Liver (tissue), 9 donors: Measurements from ENCODE around the gene PDZD2. TPM values are rescaled to one million over a fixed set of nuclear protein-coding genes. Genes with fewer than 3 reads are reported as not detected.
A peak's percentile ranks its signal among the peaks of the same experiment; 100 is the strongest.
"Not testable (repeated sequence)": the region's sequence is repeated elsewhere in the genome, so short reads cannot be mapped to it uniquely, and the experiment has no call there.

Source experiments
- DNase-seq: peaks from one replicate; pipeline ENCODE4 v3.0.0-alpha.2; 2017; ENCODE audit warnings: low spot score
- H3K27ac ChIP-seq, 2 donors: one replicate each; pipeline ENCODE4 v1.7.0; 2013; ENCODE audit warnings: inconsistent platforms in 2 of 2, low read length in 2 of 2, control low read depth in 1 of 2, low read depth in 1 of 2, mild to moderate bottlenecking in 1 of 2
- H3K27me3 ChIP-seq, 4 donors: one replicate each; pipeline versions ENCODE4 v1.6.1 to v1.7.0; 2013; ENCODE audit warnings: low read length in 3 of 4, inconsistent platforms in 1 of 4, mild to moderate bottlenecking in 1 of 4, moderate library complexity in 1 of 4; ENCODE audit not compliant: control insufficient read depth in 4 of 4, insufficient read depth in 4 of 4
- H3K36me3 ChIP-seq, 4 donors: one replicate each; pipeline versions ENCODE4 v1.6.1 to v1.7.0; 2013; ENCODE audit warnings: low read length in 3 of 4, mild to moderate bottlenecking in 3 of 4, low read depth in 1 of 4, moderate library complexity in 1 of 4; ENCODE audit not compliant: control insufficient read depth in 4 of 4, insufficient read depth in 3 of 4
- H3K4me1 ChIP-seq, 4 donors: one replicate each; pipeline versions ENCODE4 v1.6.1 to v1.7.0; 2013; ENCODE audit warnings: low read length in 3 of 4, mild to moderate bottlenecking in 3 of 4, moderate library complexity in 1 of 4; ENCODE audit not compliant: control insufficient read depth in 4 of 4, insufficient read depth in 4 of 4
- H3K4me3 ChIP-seq, 3 donors: one replicate each; pipeline versions ENCODE4 v1.6.1 to v1.7.0; 2013; ENCODE audit warnings: low read length in 3 of 3, control low read depth in 1 of 3, low read depth in 1 of 3, mild to moderate bottlenecking in 1 of 3
- H3K9ac ChIP-seq, 2 donors: one replicate each; pipeline ENCODE4 v1.7.0; 2013; ENCODE audit warnings: low read length in 2 of 2, mild to moderate bottlenecking in 2 of 2, moderate library complexity in 2 of 2, control low read depth in 1 of 2, low read depth in 1 of 2
- H3K9me3 ChIP-seq, 4 donors: one replicate each; pipeline versions ENCODE4 v1.6.1 to v1.7.0; 2013; ENCODE audit warnings: low read length in 3 of 4; ENCODE audit not compliant: control insufficient read depth in 4 of 4
- FOXA2 ChIP-seq: IDR thresholded peaks from 2 replicates; pipeline ENCODE4 v1.6.1; 2016; ENCODE audit warnings: antibody characterized with exemption
- HNF4G ChIP-seq: IDR thresholded peaks from 2 replicates; pipeline ENCODE4 v1.6.1; 2016; ENCODE audit warnings: antibody characterized with exemption
- JUND ChIP-seq, 2 donors: IDR thresholded peaks; 2 replicates each; pipeline ENCODE4 v1.6.1; 2016; ENCODE audit warnings: antibody characterized with exemption in 2 of 2
- RAD21 ChIP-seq, 2 donors: IDR thresholded peaks; 2 replicates each; pipeline ENCODE4 v1.6.1; 2016; ENCODE audit warnings: antibody characterized with exemption in 2 of 2, mild to moderate bottlenecking in 2 of 2
- YY1 ChIP-seq: IDR thresholded peaks from 2 replicates; pipeline ENCODE4 v1.6.1; 2016; ENCODE audit warnings: antibody characterized with exemption, mild to moderate bottlenecking
- WGBS: extraction: QIAGEN DNeasy Blood & Tissue Kit; methylation state at CpG from one replicate; pipeline ENCODE4 v1.1.7; 2013; 5-methylcytosine and 5-hydroxymethylcytosine counted together
- polyA plus RNA-seq, 2 donors: library from polyadenylated mRNA; stranded (reverse) in 1 of 2; unstranded in 1 of 2; fragments of 200-250 nt in 1 of 2; fragments of >200 nt in 1 of 2; fragmentation: Nextera tagmentation in 1 of 2; extraction: Ambion mirVana in 1 of 2; gene quantifications; one replicate each; pipeline versions ENCODE4 v1.2.1 to v1.2.3, GENCODE V29; 2013 to 2015
- total RNA-seq, 2 donors: library from RNA; depleted of rRNA; stranded (reverse); fragments of >200 nt; gene quantifications; one replicate each; pipeline ENCODE4 v1.2.3, GENCODE V29; 2014
- TF ChIP-seq, protein P1 (sequence below): IDR thresholded peaks from 2 replicates; pipeline ENCODE4 v1.6.1; 2016; ENCODE audit warnings: antibody characterized with exemption
- TF ChIP-seq, protein P2 (sequence below): fragments of 150-350 bp; IDR thresholded peaks from 2 replicates; pipeline ENCODE4 v1.5.1; 2017; ENCODE audit warnings: improper control_type of control experiment, low read depth, low read length; ENCODE audit not compliant: missing input control
- TF ChIP-seq, protein P3 (sequence below): IDR thresholded peaks from 2 replicates; pipeline ENCODE4 v1.6.1; 2016; ENCODE audit warnings: antibody characterized with exemption
- TF ChIP-seq, protein P4 (sequence below): IDR thresholded peaks from 2 replicates; pipeline ENCODE4 v1.6.1; 2016; ENCODE audit warnings: antibody characterized with exemption, mild to moderate bottlenecking
- TF ChIP-seq, protein P5 (sequence below): IDR thresholded peaks from 2 replicates; pipeline ENCODE4 v1.6.1; 2016; ENCODE audit warnings: antibody characterized with exemption
- donor health status: healthy.
- donor health status: healthy.
- donor health status: healthy.
- donor health status: healthy.
- donor health status: healthy.

The PDZD2 gene
- total and polyA plus RNA-seq, 4 donors = 0.27 to 1.1 (median 0.54) TPM

DNA sequence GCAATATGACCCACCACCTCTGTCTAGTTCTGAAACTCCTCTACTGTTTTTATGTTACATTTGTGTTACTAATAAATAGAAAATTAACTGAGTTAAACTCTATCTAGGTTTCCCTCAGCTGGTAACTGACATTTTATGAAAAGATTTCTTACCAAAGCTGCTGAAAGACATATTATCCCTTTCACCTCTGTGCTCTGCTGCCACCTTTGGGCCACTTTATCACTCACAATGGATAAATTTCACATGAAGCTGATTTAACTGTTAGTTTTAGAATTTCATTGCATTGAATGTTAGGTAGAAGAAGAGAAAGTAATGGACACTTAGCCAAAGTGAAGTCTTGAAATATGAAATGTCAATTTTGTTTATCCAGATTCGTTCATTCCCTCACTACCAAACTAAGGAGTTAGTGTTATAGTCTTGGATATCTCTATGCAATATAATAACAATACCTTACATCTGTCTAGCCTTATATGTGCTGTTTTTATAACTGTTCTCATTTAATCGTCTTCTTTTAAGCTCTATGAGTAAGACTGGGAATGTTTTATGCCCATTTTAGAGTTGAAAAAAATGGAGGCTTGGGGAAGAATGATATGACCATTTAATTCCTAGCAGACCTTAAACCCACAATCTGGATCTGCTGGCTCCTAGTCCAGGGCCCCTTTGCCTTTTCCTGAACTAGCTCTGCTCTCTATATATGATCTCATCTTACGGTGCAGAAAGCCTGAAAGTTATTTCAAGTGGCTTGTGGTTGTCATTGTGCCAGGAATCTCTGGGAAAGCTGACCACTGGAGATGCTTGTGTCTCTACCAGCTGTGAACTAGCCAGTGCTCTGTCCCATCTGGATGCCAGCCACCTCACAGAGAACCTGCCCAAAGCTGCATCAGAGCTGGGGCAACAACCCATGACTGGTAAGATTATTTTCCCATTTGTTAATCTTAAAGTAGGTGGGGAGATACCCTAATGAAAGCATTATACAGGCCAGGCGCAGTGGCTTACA, 438.1 kb downstream of the PDZD2 start:
- 44% methylated on average over 4 of the region's 4 CpGs for WGBS
- DNase-seq = no peak
- TF ChIP-seq, protein P1, sequence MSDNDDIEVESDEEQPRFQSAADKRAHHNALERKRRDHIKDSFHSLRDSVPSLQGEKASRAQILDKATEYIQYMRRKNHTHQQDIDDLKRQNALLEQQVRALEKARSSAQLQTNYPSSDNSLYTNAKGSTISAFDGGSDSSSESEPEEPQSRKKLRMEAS = no peak
- TF ChIP-seq RAD21 (IDR thresholded peaks at IDR 0.05) = peak; percentile 92 to 93
- TF ChIP-seq, protein P2, sequence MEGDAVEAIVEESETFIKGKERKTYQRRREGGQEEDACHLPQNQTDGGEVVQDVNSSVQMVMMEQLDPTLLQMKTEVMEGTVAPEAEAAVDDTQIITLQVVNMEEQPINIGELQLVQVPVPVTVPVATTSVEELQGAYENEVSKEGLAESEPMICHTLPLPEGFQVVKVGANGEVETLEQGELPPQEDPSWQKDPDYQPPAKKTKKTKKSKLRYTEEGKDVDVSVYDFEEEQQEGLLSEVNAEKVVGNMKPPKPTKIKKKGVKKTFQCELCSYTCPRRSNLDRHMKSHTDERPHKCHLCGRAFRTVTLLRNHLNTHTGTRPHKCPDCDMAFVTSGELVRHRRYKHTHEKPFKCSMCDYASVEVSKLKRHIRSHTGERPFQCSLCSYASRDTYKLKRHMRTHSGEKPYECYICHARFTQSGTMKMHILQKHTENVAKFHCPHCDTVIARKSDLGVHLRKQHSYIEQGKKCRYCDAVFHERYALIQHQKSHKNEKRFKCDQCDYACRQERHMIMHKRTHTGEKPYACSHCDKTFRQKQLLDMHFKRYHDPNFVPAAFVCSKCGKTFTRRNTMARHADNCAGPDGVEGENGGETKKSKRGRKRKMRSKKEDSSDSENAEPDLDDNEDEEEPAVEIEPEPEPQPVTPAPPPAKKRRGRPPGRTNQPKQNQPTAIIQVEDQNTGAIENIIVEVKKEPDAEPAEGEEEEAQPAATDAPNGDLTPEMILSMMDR = peak; percentile 63

DNA sequence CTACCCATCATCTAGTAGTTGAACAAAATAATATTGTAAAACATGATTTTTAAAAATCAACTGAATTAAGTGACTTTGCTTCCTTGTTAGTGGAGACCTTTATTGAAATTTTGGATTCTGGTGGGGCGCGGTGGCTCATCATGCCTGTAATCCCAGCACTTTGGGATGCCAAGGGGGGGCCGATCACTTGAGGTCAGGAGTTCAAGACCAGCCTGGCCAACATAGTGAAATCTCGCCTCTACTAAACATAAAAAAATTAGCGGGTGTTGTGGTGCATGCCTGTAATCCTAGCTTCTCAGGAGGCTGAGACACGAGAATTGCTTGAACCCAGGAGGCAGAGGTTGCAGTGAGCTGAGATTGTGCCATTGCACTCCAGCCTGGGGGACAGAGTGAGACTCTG, 439.9 kb downstream of the PDZD2 start:
- H3K27me3 ChIP-seq, DNase-seq, H3K27ac ChIP-seq, H3K4me3 ChIP-seq, H3K9ac ChIP-seq, H3K36me3 ChIP-seq, H3K4me1 ChIP-seq, H3K9me3 ChIP-seq: not testable (repeated sequence)
- 90% methylated on average over 6 of the region's 6 CpGs for WGBS

More for the DNA sequence above, 438.1 kb downstream of the PDZD2 start:
- no peak overlapping the region for H3K9ac ChIP-seq
- no peak overlapping the region for H3K27ac ChIP-seq
- H3K27me3 ChIP-seq = no peaks in the 10 kb centered on the region
- H3K4me1 ChIP-seq = no peaks in the 10 kb centered on the region
- no peak overlapping the region for H3K4me3 ChIP-seq
- H3K36me3 ChIP-seq = no peaks in the 10 kb centered on the region
- H3K9me3 ChIP-seq = no peaks in the 10 kb centered on the region

DNA sequence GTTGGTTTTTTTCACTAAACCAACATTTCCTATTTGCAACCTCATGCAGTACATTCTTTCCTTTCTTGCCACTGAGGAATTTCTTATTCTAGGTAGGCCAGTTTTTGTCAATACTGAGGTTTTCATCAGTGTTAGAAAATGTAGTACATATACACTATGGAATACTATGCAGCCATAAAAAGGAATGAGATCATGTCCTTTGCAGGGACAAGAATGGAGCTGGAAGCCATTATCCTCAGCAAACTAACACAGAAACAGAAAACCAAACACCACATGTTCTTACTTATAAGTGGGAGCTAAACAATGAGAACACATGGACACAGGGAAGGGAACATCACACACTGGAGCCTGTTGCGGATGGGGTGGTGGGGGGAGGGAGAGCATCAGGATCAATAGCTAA, 441.6 kb downstream of the PDZD2 start:
- not testable (repeated sequence) for H3K4me3 ChIP-seq, H3K9me3 ChIP-seq, H3K9ac ChIP-seq, DNase-seq, H3K36me3 ChIP-seq, H3K4me1 ChIP-seq, H3K27me3 ChIP-seq, H3K27ac ChIP-seq
- 98% methylated on average over 1 of the region's 1 CpG for WGBS

DNA sequence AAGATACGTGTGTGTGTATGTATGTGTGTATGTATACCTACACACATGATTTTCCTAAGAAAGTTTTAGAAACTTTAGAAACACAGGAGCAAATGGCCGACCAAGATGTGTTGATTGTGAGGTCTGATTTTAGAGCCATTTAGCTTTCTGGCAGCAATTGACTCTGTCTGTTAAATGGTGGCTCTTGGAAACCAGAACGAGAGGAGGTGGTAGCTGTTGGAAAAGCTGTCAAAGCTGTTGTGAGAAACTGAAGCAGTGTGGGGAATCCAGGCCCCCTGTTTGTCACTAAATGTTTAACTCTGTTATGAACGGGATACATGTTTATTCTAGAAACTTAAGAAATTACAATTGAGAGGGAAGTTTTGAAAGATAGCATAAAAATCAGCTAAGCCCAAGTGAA, 443.8 kb downstream of the PDZD2 start:
- H3K4me1 ChIP-seq = peaks cover 0 to 3% (median 0%) of the 10 kb centered on the region in 4 donors
- 94% methylated on average over 4 of the region's 4 CpGs for whole genome bisulfite sequencing
- H3K9ac ChIP-seq = no peak overlapping the region
- TF ChIP-seq JUND (IDR thresholded peaks at IDR 0.05) = no peak
- TF ChIP-seq, protein P3, sequence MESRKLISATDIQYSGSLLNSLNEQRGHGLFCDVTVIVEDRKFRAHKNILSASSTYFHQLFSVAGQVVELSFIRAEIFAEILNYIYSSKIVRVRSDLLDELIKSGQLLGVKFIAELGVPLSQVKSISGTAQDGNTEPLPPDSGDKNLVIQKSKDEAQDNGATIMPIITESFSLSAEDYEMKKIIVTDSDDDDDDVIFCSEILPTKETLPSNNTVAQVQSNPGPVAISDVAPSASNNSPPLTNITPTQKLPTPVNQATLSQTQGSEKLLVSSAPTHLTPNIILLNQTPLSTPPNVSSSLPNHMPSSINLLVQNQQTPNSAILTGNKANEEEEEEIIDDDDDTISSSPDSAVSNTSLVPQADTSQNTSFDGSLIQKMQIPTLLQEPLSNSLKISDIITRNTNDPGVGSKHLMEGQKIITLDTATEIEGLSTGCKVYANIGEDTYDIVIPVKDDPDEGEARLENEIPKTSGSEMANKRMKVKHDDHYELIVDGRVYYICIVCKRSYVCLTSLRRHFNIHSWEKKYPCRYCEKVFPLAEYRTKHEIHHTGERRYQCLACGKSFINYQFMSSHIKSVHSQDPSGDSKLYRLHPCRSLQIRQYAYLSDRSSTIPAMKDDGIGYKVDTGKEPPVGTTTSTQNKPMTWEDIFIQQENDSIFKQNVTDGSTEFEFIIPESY = no peak
- TF ChIP-seq, protein P4, sequence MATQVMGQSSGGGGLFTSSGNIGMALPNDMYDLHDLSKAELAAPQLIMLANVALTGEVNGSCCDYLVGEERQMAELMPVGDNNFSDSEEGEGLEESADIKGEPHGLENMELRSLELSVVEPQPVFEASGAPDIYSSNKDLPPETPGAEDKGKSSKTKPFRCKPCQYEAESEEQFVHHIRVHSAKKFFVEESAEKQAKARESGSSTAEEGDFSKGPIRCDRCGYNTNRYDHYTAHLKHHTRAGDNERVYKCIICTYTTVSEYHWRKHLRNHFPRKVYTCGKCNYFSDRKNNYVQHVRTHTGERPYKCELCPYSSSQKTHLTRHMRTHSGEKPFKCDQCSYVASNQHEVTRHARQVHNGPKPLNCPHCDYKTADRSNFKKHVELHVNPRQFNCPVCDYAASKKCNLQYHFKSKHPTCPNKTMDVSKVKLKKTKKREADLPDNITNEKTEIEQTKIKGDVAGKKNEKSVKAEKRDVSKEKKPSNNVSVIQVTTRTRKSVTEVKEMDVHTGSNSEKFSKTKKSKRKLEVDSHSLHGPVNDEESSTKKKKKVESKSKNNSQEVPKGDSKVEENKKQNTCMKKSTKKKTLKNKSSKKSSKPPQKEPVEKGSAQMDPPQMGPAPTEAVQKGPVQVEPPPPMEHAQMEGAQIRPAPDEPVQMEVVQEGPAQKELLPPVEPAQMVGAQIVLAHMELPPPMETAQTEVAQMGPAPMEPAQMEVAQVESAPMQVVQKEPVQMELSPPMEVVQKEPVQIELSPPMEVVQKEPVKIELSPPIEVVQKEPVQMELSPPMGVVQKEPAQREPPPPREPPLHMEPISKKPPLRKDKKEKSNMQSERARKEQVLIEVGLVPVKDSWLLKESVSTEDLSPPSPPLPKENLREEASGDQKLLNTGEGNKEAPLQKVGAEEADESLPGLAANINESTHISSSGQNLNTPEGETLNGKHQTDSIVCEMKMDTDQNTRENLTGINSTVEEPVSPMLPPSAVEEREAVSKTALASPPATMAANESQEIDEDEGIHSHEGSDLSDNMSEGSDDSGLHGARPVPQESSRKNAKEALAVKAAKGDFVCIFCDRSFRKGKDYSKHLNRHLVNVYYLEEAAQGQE = no peak
- no peak for TF ChIP-seq HNF4G
- TF ChIP-seq, protein P5, sequence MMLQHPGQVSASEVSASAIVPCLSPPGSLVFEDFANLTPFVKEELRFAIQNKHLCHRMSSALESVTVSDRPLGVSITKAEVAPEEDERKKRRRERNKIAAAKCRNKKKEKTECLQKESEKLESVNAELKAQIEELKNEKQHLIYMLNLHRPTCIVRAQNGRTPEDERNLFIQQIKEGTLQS = no peak
- TF ChIP-seq YY1 = no peak
- no peak for TF ChIP-seq FOXA2
- TF ChIP-seq, protein P2 = no peak
- no peak for DNase-seq
- H3K9me3 ChIP-seq = no peaks in the 10 kb centered on the region
- no peaks in the 10 kb centered on the region for H3K36me3 ChIP-seq
- H3K4me3 ChIP-seq = no peak overlapping the region
- H3K27ac ChIP-seq = no peak overlapping the region
- no peaks in the 10 kb centered on the region for H3K27me3 ChIP-seq
